H1 (cell line): ENCODE data around the gene LY6G5B. TPM values are rescaled to one million over a fixed set of nuclear protein-coding genes. Genes with fewer than 3 reads are reported as not detected.

Experiments used
- FOSL1 ChIP-seq: IDR thresholded peaks from 2 replicates; pipeline ENCODE4 v1.6.1; 2011; ENCODE audit warnings: mild to moderate bottlenecking, low read depth, low read length, moderate library complexity; ENCODE audit not compliant: insufficient read depth
- polyA plus RNA-seq, 7 experiments: library from polyadenylated mRNA; depleted of rRNA in 3 of 7; stranded (reverse) in 5 of 7; unstranded in 2 of 7; fragments of >200 nt in 5 of 7; fragments of 200-250 nt in 2 of 7; gene quantifications; 1 replicate in 5 of 7; 2 replicates in 1 of 7; 4 replicates in 1 of 7; pipeline versions ENCODE4 v1.2.1 to v1.2.3, GENCODE V29; 2011 to 2013; ENCODE audit warnings: missing spikeins in 2 of 7, mixed read lengths in 2 of 7
- total RNA-seq: library from RNA; stranded (reverse); fragmentation: NEBNext Ultra II Directional; extraction: Animal tissue kit (Norgen Biotek cat#: 25700); gene quantifications from 2 replicates; pipeline ENCODE4 v1.2.1, GENCODE V29; 2021

The LY6G5B gene
- total and polyA plus RNA-seq, 2 of the 8 experiments (the other 6 are each of a cell fraction or from before 2014, with no cell fraction given), result 10.6 to 12.6 TPM

- no peak for TF ChIP-seq FOSL1
Measured at GRCh38 chr6:31686483-31686882, 16.7 kb downstream of the LY6G5B start (continued).
